Activated T-helper 2 cell treated with anti-CD3 and anti-CD28 coated beads, Interferon-gamma antibody, Interleukin-2, Interleukin-4, amounts not matched to agents 10 μg/mL and 5 μg/mL and 100 μg/mL, durations not matched to agents 14 hours and 24 hours and 36 hours (primary cell): ENCODE measurements around the gene TCFL5. TPM values are rescaled to one million over a fixed set of nuclear protein-coding genes. Genes with fewer than 3 reads are reported as not detected.

Source experiments
- DNase-seq: peaks from one replicate; pipeline ENCODE4 v3.0.0; 2021; ENCODE audit warnings: low spot score
- H3K27ac Mint-ChIP-seq: one replicate; pipeline ENCODE4 v1.8.0; 2021; ENCODE audit warnings: mixed read lengths
- H3K27me3 Mint-ChIP-seq: one replicate; pipeline ENCODE4 v1.8.0; 2021; ENCODE audit warnings: low read depth, mixed read lengths
- H3K36me3 Mint-ChIP-seq: one replicate; pipeline ENCODE4 v1.8.0; 2021; ENCODE audit warnings: low read depth, mixed read lengths
- H3K4me1 Mint-ChIP-seq: one replicate; pipeline ENCODE4 v1.8.0; 2021; ENCODE audit warnings: low read depth, mixed read lengths
- H3K4me3 Mint-ChIP-seq: one replicate; pipeline ENCODE4 v1.8.0; 2021; ENCODE audit warnings: low read depth, mild to moderate bottlenecking, moderate library complexity, mixed read lengths
- H3K9me3 Mint-ChIP-seq: one replicate; pipeline ENCODE4 v1.8.0; 2021; ENCODE audit warnings: mixed read lengths
- intact Hi-C: fragments of 100-400 bp; cut with micrococcal nuclease; formaldehyde crosslinking; loops from one replicate; pipeline ENCODE4 v1.15.1; 2023
- total RNA-seq: library from RNA; stranded (reverse); gene quantifications from 2 replicates; pipeline ENCODE4 v1.2.3, GENCODE V29; 2022

Gene TCFL5
- total RNA-seq, 1 donor from 2014 or later, result 5.7 TPM

DNA sequence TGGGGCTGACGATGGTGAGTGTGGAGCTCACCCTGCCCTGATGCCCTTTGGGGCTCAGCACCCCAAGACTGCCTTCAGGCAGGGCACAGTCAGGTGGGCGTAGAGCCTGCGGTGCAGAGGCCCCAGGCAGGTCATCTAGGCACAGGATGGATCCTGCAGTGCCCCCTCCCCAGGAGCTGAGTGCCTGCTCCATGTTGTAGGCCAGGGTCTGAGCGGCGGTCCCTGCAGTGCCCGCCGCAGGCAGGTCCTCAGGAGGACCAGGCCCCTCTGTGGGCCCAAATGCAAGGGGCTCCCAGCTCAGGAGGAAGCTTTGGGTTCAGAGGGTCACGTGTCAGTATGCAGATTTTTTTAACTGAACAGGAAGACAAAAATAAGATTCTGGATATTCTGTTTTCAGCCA lies 62.6 kb downstream of the TCFL5 start:
- H3K9me3 Mint-ChIP-seq, result no peaks in the 10 kb centered on the region
- intact Hi-C loops, result loop anchor here (5.0 kb wide), 1 partner anchor 138 kb away; the partner anchor contains the start of gene GID8
- H3K4me3 Mint-ChIP-seq, result no peak overlapping the region
- H3K27ac Mint-ChIP-seq, result no peak overlapping the region
- peaks cover 15% of the 10 kb centered on the region for H3K4me1 Mint-ChIP-seq
- H3K27me3 Mint-ChIP-seq, result no peaks in the 10 kb centered on the region
- no peak for DNase-seq
- peaks cover 33% of the 10 kb centered on the region for H3K36me3 Mint-ChIP-seq

DNA sequence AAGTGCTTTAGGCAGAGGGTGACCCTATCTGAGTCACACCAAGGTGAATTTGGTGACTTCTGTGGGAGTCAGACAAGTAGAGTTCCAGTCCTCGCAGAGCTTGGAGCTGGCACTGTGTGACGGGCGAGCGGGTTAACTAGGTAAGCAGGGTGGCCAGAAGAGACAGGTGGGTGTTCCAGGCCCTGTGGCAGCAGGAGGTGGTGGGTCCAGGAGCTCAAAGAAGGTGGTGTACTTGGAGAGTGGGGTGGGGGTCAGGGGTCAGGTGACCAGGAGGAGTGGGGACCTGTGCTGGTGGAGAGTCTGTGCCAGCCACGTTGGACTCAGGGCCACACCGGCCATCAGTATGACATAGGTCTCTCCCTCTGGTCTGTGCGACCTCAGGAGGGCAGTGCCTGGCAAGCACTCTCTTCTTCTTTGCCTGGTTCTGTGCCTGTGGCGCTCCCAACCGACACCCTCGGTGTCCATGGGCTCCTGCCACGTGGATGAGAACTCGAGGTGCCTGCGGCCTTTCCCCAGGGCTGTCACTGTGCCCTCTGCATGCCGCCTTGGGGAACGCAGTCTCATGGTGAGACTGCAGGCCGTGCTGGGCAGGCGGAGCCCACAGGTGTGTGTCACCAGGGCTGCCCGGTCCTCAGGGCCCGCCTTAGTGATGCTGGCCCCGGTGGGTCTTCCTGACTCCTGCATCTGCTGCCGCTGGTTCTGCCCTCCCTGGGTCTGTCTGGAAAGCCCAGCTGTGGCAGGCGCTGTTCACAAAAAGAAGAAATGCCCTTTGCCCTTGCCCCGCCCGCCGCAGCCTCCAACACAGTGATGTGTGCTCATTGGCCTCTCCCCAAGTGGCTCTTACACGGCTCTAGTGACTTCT lies 63.7 kb downstream of the TCFL5 start:
- Mint-ChIP-seq H3K27me3 (no peaks in the 10 kb centered on the region), H3K9me3 (no peaks in the 10 kb centered on the region)
- intact Hi-C loops, result loop anchor here (5.0 kb wide), 1 partner anchor 139 kb away; the partner anchor contains the start of gene GID8

DNA sequence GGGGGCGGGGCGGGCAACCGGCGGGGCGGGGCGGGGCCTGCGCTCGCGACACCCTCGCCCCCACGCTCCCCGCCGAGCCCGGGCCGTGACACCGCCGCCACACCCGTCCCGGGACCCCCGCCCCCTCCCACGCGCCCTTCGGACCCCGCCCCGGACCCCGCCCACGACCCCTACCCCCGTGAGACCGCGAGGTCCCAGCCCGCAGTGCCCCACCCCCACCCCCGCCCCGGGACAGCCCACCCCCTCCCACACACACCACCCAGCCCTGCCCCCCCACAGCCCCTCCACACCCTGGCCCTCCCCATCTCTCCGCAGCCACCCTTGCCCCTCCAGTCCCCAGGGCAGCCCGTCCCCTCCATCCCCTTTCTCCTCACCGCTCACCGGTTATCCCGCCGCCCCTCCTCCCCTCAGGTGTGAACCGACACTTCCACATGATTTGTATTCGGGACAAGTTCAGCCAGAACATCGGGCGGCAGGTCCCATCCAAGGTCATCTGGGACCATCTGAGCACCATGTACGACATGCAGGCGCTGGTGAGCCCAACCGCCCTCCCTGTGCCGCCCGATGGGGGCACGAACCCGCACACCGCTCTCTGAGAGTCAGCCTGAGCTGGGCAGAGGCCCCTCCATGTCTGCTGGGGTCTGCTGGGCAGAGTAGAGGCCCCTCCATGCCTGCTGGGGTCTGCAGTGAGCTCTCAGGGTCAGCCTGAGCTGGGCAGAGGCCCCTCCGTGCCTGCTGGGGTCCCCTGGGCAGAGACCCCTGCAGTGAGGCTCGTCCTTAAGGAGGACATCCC lies 64.7 kb downstream of the TCFL5 start:
- no peaks in the 10 kb centered on the region for H3K9me3 Mint-ChIP-seq
- peaks cover 33% of the 10 kb centered on the region for H3K36me3 Mint-ChIP-seq
- no peak for DNase-seq
- no peaks in the 10 kb centered on the region for H3K27me3 Mint-ChIP-seq
- peaks cover 19% of the 10 kb centered on the region for H3K4me1 Mint-ChIP-seq
- H3K4me3 Mint-ChIP-seq, result peak overlapping the region; percentile 83
- intact Hi-C loops, result loop anchor here (5.0 kb wide), 1 partner anchor 140 kb away; the partner anchor contains the start of gene GID8
- H3K27ac Mint-ChIP-seq, result peak overlapping the region; percentile 77

More for the DNA sequence above, 63.7 kb downstream of the TCFL5 start:
- Mint-ChIP-seq H3K4me3 (peak overlapping the region; percentile 83), H3K4me1 (peaks cover 17% of the 10 kb centered on the region), H3K36me3 (peaks cover 33% of the 10 kb centered on the region), H3K27ac (peak overlapping the region; percentile 60)
- no peak for DNase-seq

DNA sequence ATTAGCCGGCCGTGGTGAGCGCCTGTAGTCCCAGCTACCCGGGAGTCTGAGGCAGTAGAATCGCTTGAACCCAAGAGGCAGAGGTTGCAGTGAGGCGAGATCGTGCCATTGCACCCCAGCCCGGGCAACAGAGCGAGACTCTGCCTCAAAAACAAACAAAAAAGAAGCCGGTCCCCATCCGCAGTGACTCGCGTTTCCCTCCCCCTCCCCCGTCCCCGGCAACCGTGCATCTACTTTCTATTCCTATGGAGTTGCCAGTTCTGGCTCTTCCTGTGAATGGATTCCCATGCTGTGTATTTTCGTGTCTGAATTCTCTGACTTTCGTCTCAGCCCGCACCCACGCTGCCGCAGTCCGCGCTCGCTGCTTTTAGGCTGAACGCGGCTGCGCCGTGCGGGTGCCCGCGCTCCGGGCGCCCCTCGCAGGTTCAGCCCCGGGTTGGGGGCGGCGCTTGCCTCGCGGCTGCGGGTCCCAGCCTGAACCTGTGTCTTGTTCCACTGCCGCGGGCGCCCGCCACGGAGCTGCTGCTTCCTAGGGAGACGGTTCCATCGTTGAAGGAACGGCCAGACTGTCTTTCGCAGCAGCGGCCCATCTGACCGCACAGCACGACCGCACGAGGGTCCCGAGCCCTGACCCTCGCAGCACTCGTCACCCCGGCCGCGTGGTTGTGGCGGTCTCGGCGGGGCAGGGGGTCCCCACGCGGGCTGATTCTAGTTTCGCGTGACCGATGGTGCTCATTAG lies 66.4 kb downstream of the TCFL5 start:
- peak; percentile 64 for DNase-seq
- peak overlapping the region; percentile 94 for H3K27ac Mint-ChIP-seq
- no peaks in the 10 kb centered on the region for H3K9me3 Mint-ChIP-seq
- peak overlapping the region; percentile 82 for H3K4me3 Mint-ChIP-seq
- no peaks in the 10 kb centered on the region for H3K27me3 Mint-ChIP-seq
- intact Hi-C loops, result loop anchor here (2.0 to 5.0 kb wide), 3 partner anchors 18 to 152 kb away; partner anchors contain the start of genes GID8 and SLCO4A1
- H3K4me1 Mint-ChIP-seq, result peaks cover 28% of the 10 kb centered on the region
- H3K36me3 Mint-ChIP-seq, result peaks cover 28% of the 10 kb centered on the region

DNA sequence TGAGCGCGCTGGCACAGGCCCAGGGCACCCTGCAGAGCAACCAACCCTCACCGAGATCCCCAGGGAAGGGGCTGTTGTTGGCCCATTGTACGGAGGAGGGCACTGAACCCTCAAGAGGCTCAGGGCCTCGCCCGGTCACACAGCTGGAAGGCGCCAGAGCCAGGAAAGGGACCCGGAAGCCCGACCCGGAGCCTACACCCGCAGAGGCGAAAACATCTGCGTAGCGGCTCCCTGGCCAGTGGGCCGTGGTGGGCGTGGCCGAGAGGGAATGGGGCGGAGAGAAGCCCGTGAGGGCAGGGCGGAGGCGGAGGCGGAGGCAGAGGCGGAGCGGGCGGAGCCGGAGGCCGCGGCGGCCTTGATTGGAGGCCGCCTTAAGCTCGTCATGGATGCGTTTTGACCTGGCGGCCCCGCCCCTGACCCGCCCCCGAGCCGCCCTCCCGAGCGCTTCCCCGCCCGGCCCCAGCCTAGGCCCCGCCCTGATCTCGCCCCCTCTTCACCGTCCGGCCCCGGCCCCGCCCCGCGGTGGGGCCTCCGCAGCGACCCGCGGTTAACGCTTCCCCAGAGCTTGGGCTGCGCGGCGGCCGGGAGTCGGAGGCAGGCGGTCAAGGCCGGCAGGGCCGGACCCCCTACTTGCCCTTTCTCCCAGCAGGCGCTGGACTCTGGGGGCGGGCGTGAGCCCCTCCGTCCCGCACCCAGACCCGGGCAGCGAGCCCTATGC lies 67.5 kb downstream of the TCFL5 start:
- peaks cover 28% of the 10 kb centered on the region for H3K4me1 Mint-ChIP-seq
- peak; percentile 97 for DNase-seq
- intact Hi-C loops, result loop anchor here (1.0 to 5.0 kb wide), 6 partner anchors 10 to 492 kb away; partner anchors contain the start of genes ADRM1, CABLES2, OGFR and SLCO4A1
- peak overlapping the region; percentile 94 for H3K27ac Mint-ChIP-seq
- no peaks in the 10 kb centered on the region for H3K9me3 Mint-ChIP-seq
- H3K27me3 Mint-ChIP-seq, result no peaks in the 10 kb centered on the region
- peaks cover 18% of the 10 kb centered on the region for H3K36me3 Mint-ChIP-seq
- H3K4me3 Mint-ChIP-seq, result peak overlapping the region; percentile 82

DNA sequence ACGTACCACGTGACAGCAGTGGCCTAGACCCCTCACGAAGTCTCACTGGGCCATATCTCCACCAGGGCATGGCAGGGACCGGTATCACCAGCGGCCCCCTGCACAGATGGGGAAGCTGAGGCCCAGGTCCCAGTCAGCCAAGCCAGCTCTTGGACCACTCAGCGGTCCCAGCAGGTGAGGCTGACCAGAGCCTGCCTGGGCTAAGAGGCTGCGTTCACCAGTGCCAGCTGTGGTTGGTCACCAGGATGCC lies 67.9 kb downstream of the TCFL5 start:
- intact Hi-C loops, result loop anchor here (1.0 to 5.0 kb wide), 6 partner anchors 11 to 491 kb away; partner anchors contain the start of genes ADRM1, CABLES2, OGFR and SLCO4A1
- H3K4me3 Mint-ChIP-seq, result peak overlapping the region; percentile 45

DNA sequence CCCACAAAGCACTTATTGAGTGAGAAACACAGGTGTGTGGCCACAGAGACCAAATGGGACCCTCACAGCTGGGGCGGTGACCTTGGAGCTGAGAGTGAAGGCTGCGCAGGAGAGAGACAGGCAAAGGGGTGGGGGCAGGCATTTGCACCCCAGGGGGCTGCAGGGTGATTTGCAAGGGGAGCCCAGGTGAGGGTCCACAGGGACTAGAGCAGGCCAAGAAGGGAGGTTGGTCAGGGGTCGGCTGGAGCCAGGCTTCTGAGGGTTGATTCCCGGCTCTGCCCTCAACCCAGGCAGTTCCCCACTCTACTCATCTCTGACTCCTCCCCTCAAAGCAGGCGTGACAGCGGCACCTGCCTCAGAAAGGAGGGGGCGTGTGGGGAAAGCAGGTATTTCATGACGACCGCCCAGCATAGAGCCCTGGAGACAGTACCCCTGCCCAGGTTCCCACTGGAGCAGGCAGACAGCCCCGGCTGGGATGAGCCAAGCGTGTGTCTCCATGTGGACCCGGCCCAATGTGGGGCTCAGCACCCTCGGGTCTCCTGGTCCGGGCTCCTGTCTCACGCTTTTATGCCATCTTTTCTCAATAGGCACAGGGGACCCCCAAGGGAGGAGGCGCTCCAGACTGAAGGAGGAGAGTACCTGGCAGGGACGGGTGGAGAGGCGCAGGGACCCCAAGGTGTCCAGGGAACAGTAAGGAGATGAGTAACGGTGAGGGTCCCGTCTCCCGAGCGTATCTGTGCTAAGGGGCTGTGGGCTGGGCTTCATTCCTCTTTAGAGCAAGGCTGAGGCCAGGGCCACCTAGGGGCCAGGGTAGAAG lies 68.5 kb downstream of the TCFL5 start:
- Mint-ChIP-seq H3K4me3 (peak overlapping the region; percentile 45), H3K36me3 (peaks cover 8% of the 10 kb centered on the region), H3K27me3 (no peaks in the 10 kb centered on the region), H3K9me3 (no peaks in the 10 kb centered on the region), H3K27ac (peak overlapping the region; percentile 78), H3K4me1 (peaks cover 28% of the 10 kb centered on the region)
- no peak for DNase-seq
- intact Hi-C loops, result loop anchor here (5.0 kb wide), 3 partner anchors 171 to 491 kb away; partner anchors contain the start of genes ADRM1 and CABLES2

More for the DNA sequence above, 67.9 kb downstream of the TCFL5 start:
- DNase-seq, result no peak
- Mint-ChIP-seq H3K9me3 (no peaks in the 10 kb centered on the region), H3K27ac (peak overlapping the region; percentile 78), H3K27me3 (no peaks in the 10 kb centered on the region), H3K4me1 (peaks cover 28% of the 10 kb centered on the region), H3K36me3 (peaks cover 13% of the 10 kb centered on the region)

DNA sequence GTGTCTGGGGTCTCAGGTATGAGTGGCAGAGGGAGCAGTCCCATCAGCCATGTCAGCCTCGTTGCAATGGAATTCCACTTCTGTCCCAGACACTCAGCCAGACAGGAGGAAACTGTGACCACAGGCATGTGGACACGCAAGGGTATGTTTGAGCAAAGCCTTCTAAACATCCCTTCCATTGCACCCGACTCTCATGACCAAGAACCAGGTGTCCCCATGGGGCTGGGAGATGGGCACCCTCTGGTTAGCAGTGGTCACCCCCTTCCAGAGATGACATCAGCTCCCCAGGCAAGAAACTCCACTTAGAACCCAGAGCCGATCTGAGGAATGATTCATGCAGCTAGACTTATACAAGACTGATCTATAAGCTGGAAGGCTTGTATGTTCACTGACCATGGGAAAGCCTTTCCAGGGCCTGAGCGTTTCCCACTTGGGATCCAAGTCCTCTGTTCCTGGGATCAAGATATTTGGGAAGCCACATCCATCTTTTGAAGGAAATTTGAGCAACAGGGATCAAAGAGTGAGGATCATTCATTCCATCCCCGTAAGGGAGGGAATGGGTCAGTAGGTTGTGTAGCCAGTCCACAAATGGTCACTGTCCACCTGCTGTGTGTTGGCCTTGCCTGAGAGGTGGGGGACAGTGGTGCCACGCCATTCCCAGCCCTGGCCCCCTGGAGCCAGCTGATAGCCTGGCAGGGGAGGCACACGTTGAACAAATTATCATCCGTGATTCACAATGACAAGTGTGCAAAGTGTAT lies 69.3 kb downstream of the TCFL5 start:
- H3K9me3 Mint-ChIP-seq, result no peaks in the 10 kb centered on the region
- no peak overlapping the region for H3K4me3 Mint-ChIP-seq
- H3K4me1 Mint-ChIP-seq, result peaks cover 29% of the 10 kb centered on the region
- intact Hi-C loops, result loop anchor here (5.0 kb wide), 3 partner anchors 170 to 490 kb away; partner anchors contain the start of genes ADRM1 and CABLES2
- peaks cover 1% of the 10 kb centered on the region for H3K36me3 Mint-ChIP-seq
- DNase-seq, result no peak
- H3K27me3 Mint-ChIP-seq, result no peaks in the 10 kb centered on the region
- H3K27ac Mint-ChIP-seq, result peak overlapping the region; percentile 68

DNA sequence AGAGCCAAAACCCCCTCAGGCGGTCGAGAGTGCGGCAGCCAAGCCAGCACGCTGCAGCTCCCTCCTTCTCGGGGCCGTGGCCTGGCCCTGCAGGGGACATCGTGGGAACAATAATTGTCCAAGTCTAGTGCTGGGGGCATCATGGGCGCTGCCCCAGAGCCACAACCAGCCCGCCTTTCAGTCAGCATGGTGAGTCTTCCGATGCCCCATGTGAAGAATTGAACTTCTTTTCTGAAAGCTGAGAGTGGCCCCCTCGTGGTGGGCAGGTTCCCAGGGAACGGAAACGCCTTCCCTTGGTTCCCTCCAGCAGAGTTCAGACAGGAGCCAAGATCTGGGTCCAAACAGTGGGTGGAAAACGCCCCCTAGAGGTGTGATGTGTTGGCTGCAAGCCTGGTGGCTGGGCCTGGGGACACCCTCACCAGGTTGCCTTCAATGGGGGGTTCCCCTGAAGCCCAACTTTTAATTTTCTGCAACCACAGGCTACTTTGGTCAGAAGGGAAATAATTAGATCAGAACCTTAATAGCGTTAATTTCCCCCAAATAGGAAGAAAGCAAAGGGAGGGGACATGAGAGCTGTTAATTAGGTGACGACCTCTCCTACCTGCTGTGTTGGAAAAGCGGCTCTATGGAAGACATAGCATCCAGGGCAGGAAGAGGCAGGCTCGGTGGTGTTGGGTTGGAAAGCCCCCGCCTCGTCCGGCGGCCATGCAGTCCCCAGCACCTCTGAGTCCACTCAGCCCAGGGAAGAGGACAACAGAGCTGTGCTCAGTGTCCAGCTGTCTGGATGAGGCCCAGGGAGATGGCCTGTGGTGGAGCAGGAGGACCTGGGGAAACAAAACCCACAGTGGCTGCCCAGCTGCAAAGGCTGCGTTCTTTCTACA lies 70.1 kb downstream of the TCFL5 start:
- intact Hi-C loops, result loop anchor here (1.0 to 5.0 kb wide), 7 partner anchors 51 to 489 kb away; partner anchors contain the start of genes ADRM1 and CABLES2
- DNase-seq, result peak; percentile 75
- no peak overlapping the region for H3K27ac Mint-ChIP-seq
- no peaks in the 10 kb centered on the region for H3K27me3 Mint-ChIP-seq
- H3K36me3 Mint-ChIP-seq, result no peaks in the 10 kb centered on the region
- H3K4me3 Mint-ChIP-seq, result no peak overlapping the region
- no peaks in the 10 kb centered on the region for H3K9me3 Mint-ChIP-seq
- H3K4me1 Mint-ChIP-seq, result peaks cover 31% of the 10 kb centered on the region
